ENCODE data around the gene MFGE8.

MFGE8 gene

DNA sequence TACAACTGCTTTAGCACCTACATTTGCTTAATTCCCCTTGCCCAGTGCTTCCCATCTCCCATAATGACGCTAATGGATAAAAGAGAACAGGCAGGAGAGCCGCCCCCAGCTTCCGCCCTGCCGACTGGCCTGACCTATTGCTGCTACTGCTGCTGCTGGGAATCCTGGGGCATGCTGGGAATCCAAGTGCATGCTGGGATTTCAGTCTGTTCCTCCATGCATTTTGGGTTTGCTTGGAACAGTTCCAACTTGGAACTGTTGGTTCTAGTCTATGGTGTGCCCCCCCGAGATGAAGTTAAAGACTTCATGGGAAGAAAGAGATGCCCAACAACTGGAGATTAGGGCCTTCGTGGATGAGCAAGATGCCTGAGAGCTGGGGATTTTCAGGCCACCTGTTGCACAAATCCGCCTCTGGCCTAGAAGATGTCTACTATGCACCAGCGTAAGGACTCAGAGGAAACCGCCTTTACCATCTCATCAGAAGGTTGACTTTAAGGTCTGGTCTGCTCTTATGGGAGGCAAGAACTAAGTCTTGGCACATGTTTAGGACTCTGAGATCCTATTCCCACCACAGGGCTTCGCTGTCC lies 46.8 kb downstream of the MFGE8 start:
- no peak for DNase-seq
- Mint-ChIP-seq H3K27ac (no peak overlapping the region), H3K36me3 (ENCODE audit: low read depth) (peaks cover 5% of the 10 kb centered on the region), H3K27me3 (ENCODE audit: low read depth, poor library complexity) (peaks cover 6% of the 10 kb centered on the region), H3K4me1 (peaks cover 18% of the 10 kb centered on the region), H3K4me3 (no peak overlapping the region), H3K9me3 (peaks cover 23% of the 10 kb centered on the region)
- TF ChIP-seq, protein P1, sequence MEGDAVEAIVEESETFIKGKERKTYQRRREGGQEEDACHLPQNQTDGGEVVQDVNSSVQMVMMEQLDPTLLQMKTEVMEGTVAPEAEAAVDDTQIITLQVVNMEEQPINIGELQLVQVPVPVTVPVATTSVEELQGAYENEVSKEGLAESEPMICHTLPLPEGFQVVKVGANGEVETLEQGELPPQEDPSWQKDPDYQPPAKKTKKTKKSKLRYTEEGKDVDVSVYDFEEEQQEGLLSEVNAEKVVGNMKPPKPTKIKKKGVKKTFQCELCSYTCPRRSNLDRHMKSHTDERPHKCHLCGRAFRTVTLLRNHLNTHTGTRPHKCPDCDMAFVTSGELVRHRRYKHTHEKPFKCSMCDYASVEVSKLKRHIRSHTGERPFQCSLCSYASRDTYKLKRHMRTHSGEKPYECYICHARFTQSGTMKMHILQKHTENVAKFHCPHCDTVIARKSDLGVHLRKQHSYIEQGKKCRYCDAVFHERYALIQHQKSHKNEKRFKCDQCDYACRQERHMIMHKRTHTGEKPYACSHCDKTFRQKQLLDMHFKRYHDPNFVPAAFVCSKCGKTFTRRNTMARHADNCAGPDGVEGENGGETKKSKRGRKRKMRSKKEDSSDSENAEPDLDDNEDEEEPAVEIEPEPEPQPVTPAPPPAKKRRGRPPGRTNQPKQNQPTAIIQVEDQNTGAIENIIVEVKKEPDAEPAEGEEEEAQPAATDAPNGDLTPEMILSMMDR (IDR thresholded peaks at IDR 0.05) = no peak

DNA sequence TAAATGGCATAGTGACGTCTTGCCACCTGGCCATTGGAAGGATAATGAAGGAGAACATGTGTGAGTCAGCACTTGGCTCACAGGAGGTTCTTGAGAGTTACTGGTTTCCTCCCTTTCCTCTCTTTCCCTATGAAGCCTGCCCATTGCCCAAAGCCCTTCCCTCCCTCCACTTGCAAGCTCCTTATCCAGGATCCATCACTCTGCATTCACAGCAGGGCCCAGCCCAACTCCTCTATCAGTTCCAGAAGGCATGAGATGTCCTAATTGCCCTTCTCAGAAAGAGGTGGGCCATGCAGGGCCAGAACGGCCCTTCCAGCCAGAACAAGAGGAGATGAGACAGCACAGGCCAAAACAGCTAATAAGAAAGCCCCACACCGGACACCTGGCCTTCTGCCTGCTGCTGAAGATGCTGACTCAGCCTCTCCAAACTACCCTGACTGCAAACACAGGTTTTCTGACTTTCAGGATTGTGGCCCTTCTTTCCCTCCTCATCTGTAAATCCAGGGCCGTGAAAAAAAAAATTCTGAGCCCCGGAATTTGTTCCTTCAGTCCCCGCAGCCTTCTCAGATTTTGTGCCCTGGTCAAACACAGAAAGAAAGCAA lies 47.6 kb downstream of the MFGE8 start:
- peaks cover 8% of the 10 kb centered on the region for H3K27me3 Mint-ChIP-seq (ENCODE audit: low read depth, poor library complexity)
- H3K4me3 Mint-ChIP-seq = no peak overlapping the region
- H3K4me1 Mint-ChIP-seq = peaks cover 19% of the 10 kb centered on the region
- TF ChIP-seq, protein P1 (IDR thresholded peaks at IDR 0.05) = no peak
- no peak for DNase-seq
- H3K36me3 Mint-ChIP-seq (ENCODE audit: low read depth) = peaks cover 5% of the 10 kb centered on the region
- peaks cover 23% of the 10 kb centered on the region for H3K9me3 Mint-ChIP-seq
- H3K27ac Mint-ChIP-seq = no peak overlapping the region

DNA sequence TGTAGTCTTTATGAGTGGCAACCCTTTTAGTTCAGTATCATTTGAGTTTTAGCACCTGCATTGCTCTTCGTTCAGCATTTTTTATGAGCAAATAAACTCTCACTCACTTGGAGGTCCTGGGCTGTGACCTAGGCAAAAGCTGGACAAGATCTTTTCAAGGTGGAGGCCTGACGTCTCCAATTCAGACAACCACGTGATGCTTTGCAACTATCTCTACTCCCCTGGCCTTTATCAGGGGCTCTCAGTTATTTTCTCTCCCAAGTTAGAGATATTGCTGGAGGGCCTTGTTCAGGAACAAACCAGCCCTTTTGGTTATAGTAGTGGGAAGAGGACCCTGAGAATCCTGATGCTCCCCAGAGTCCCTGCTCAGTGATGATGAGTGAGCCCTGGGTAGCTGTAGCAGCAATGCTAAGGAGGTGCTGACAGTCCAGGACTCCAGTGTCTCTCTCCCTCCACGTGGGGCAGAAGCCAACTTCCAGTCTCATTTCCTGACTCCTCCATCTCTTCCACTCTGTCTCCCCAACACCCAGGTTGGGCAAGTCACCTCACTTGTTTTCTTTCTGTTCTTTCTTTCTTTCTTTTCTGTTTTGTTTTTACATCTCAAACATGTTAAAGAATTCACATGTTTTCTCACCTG lies 48.2 kb downstream of the MFGE8 start:
- peaks cover 8% of the 10 kb centered on the region for H3K27me3 Mint-ChIP-seq (ENCODE audit: low read depth, poor library complexity)
- no peak overlapping the region for H3K4me3 Mint-ChIP-seq
- peaks cover 19% of the 10 kb centered on the region for H3K4me1 Mint-ChIP-seq
- peaks cover 5% of the 10 kb centered on the region for H3K36me3 Mint-ChIP-seq (ENCODE audit: low read depth)
- TF ChIP-seq, protein P1 (IDR thresholded peaks at IDR 0.05) = no peak
- H3K9me3 Mint-ChIP-seq = peaks cover 19% of the 10 kb centered on the region
- DNase-seq = no peak
- H3K27ac Mint-ChIP-seq = no peak overlapping the region

DNA sequence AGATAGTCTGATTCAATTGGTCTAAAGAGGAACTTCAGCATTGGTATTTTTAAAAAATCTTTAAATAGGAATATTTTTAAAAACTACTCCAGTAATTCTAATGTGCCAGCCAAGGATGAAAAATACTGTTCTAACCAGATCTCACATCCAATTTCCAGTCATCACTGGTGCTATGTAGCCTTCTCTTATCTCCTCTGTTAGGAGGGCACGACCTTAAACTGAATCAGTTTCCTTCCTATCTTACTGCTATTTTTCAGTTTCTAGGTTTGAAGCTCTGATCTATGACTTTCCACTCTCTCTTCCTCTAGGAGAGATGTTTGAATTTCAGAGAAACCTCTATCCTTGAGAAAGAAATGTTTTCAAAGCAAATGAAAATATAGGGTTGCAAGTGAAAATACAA lies 49.8 kb downstream of the MFGE8 start:
- Mint-ChIP-seq H3K27ac (no peak overlapping the region), H3K9me3 (peaks cover 16% of the 10 kb centered on the region), H3K4me3 (no peak overlapping the region), H3K27me3 (ENCODE audit: low read depth, poor library complexity) (peaks cover 14% of the 10 kb centered on the region), H3K4me1 (peaks cover 19% of the 10 kb centered on the region), H3K36me3 (ENCODE audit: low read depth) (peaks cover 5% of the 10 kb centered on the region)
- DNase-seq = no peak
- TF ChIP-seq, protein P1 (IDR thresholded peaks at IDR 0.05) = no peak

DNA sequence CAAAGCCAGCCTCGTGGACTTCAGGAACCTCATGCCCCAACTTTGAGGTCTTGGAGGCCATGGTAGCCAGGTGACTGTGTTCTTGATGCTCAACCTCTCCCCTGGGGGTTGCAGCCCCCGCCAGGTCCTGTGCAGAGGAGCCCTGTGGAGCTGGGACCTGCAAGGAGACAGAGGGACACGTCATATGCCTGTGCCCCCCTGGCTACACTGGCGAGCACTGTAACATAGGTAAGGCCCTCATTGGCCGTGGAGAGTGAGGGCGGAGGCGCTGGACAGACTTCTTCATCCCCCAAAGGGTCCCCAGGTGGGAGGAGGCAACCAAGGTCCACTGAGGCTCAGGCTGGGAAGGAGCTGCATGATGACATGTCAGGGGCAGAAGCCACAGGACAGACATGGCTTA lies 53.0 kb downstream of the MFGE8 start:
- peaks cover 13% of the 10 kb centered on the region for H3K9me3 Mint-ChIP-seq
- peaks cover 5% of the 10 kb centered on the region for H3K36me3 Mint-ChIP-seq (ENCODE audit: low read depth)
- H3K4me3 Mint-ChIP-seq = no peak overlapping the region
- H3K27me3 Mint-ChIP-seq (ENCODE audit: low read depth, poor library complexity) = peaks cover 17% of the 10 kb centered on the region
- peak overlapping the region; percentile 32 for H3K27ac Mint-ChIP-seq
- DNase-seq = no peak
- peaks cover 11% of the 10 kb centered on the region for H3K4me1 Mint-ChIP-seq
- TF ChIP-seq, protein P1 (IDR thresholded peaks at IDR 0.05) = no peak

Measured in nephron progenitor cell (in vitro differentiated cells).